HCT116 (cell line): ENCODE results near the gene CAPN9. TPM values are rescaled to one million over a fixed set of nuclear protein-coding genes. Genes with fewer than 3 reads are reported as not detected.

Experiments
- ATAC-seq: fragments of 200-7000 bp; cut with Tn5 transposase; 2 replicates; pipeline ENCODE4 v1.9.1; 2020; ENCODE audit warnings: mild to moderate bottlenecking, moderate library complexity
- BruUV-seq: library from RNA; stranded (reverse); fragments of 400-500 nt; replicated peaks from 2 replicates; lab custom pipeline; 2021; lab: Mats Ljungman, UMichigan
- CTCF ChIA-PET: fragments of 300-600 bp; sonication (Branson Sonifier 250); formaldehyde crosslinking; loops from one replicate; lab custom pipeline; 2021; ENCODE audit warnings: antibody characterized with exemption; lab: Charles Lee
- POLR2A ChIA-PET: fragments of 300-600, 350-600 bp; sonication (Branson Sonifier 250); formaldehyde crosslinking; loops from one replicate; lab custom pipeline; 2021; ENCODE audit warnings: antibody characterized with exemption; lab: Charles Lee
- RAD21 ChIA-PET, 2 experiments: fragments of 300-600 bp; sonication (Branson Sonifier 250); formaldehyde crosslinking; loops; one replicate each; lab custom pipeline; 2023; ENCODE audit warnings: low total read pairs in 2 of 2; ENCODE audit not compliant: uncharacterized antibody in 2 of 2, unreplicated experiment in 2 of 2, low non-redundant PET in 1 of 2; lab: Charles Lee
- DNase-seq: peaks from one replicate; pipeline ENCODE4 v3.0.0-alpha.2; 2010; ENCODE audit warnings: low read depth, low spot score
- H2AFZ ChIP-seq: fragments of 200-600 bp; shearing (Covaris generic), sonication (generic); 2 replicates; pipeline ENCODE4 v1.6.1; 2017; ENCODE audit warnings: low read depth, mixed run types, mixed read lengths, antibody characterized with exemption, low read length; ENCODE audit not compliant: poor library complexity, severe bottlenecking
- H3K27ac ChIP-seq: 2 replicates; pipeline ENCODE4 v1.5.1; 2012; ENCODE audit warnings: low read depth, low read length
- H3K27me3 ChIP-seq: fragments of 200-600 bp; sonication (generic); 2 replicates; pipeline ENCODE4 v1.6.1; 2016; ENCODE audit warnings: mixed run types, low read length, mixed read lengths; ENCODE audit not compliant: insufficient read depth
- H3K36me3 ChIP-seq, 2 experiments: fragments of 200-500 bp in 1 of 2; fragments of 200-600 bp in 1 of 2; sonication (Bioruptor generic) in 1 of 2; sonication (generic) in 1 of 2; 2 replicates each; pipeline versions ENCODE4 v1.5.1 to v1.6.1; 2014 to 2016; ENCODE audit warnings: low read length in 2 of 2, inconsistent platforms in 1 of 2, mixed read lengths in 1 of 2, mixed run types in 1 of 2; ENCODE audit not compliant: insufficient read depth in 2 of 2, control insufficient read depth in 1 of 2
- H3K4me1 ChIP-seq, 2 experiments: fragments of 200-600 bp in 1 of 2; sonication (generic) in 1 of 2; 2 replicates each; pipeline versions ENCODE4 v1.5.1 to v1.6.1; 2012 to 2017; ENCODE audit warnings: low read length in 2 of 2, inconsistent platforms in 1 of 2, mild to moderate bottlenecking in 1 of 2, mixed read lengths in 1 of 2, mixed run types in 1 of 2, moderate library complexity in 1 of 2; ENCODE audit not compliant: insufficient read depth in 2 of 2, control insufficient read depth in 1 of 2
- H3K4me2 ChIP-seq: fragments of 200-600 bp; sonication (generic); 2 replicates; pipeline ENCODE4 v1.6.1; 2017; ENCODE audit warnings: mixed run types, low read length, mixed read lengths
- H3K4me3 ChIP-seq, 2 experiments: fragments of 200-600 bp in 1 of 2; sonication (generic) in 1 of 2; replicated peaks in 1 of 2; 2 replicates each; pipeline ENCODE4 v1.5.1; 2011 to 2016; ENCODE audit warnings: low read length in 2 of 2, control low read depth in 1 of 2, low read depth in 1 of 2, mild to moderate bottlenecking in 1 of 2, mixed read lengths in 1 of 2, mixed run types in 1 of 2
- H3K79me2 ChIP-seq: fragments of 200-600 bp; sonication (generic); 2 replicates; pipeline ENCODE4 v1.6.1; 2017; ENCODE audit warnings: mild to moderate bottlenecking, mixed run types, low read length, moderate library complexity, mixed read lengths; ENCODE audit not compliant: insufficient read depth
- H3K9ac ChIP-seq: fragments of 200-600 bp; sonication (generic); 2 replicates; pipeline ENCODE4 v1.6.1; 2016; ENCODE audit warnings: low read length, mixed read lengths
- H3K9me2 ChIP-seq: fragments of 200-600 bp; sonication (generic), shearing (Covaris generic); 2 replicates; pipeline ENCODE4 v1.6.1; 2017; ENCODE audit warnings: mixed run types, mild to moderate bottlenecking, moderate library complexity; ENCODE audit not compliant: insufficient read depth
- H3K9me3 ChIP-seq, 2 experiments: fragments of 200-500 bp in 1 of 2; fragments of 200-600 bp in 1 of 2; sonication (Bioruptor generic) in 1 of 2; sonication (generic) in 1 of 2; 2 replicates each; pipeline ENCODE4 v1.6.1; 2014 to 2017; ENCODE audit warnings: low read length in 2 of 2, mixed read lengths in 2 of 2, inconsistent platforms in 1 of 2, low read depth in 1 of 2, mild to moderate bottlenecking in 1 of 2, mixed run types in 1 of 2, moderate library complexity in 1 of 2; ENCODE audit not compliant: control insufficient read depth in 1 of 2, insufficient read depth in 1 of 2
- H4K20me1 ChIP-seq: fragments of 200-600 bp; sonication (generic), shearing (Covaris generic); 2 replicates; pipeline ENCODE4 v1.6.1; 2017; ENCODE audit warnings: mixed run types, mild to moderate bottlenecking, moderate library complexity; ENCODE audit not compliant: insufficient read depth
- CEBPB ChIP-seq: IDR thresholded peaks from 2 replicates; pipeline ENCODE4 v1.6.1; 2012; ENCODE audit warnings: low read depth
- EZH2 ChIP-seq: fragments of 200-600 bp; sonication (generic); IDR thresholded peaks from 2 replicates; pipeline ENCODE4 v1.6.1; 2017; ENCODE audit warnings: antibody characterized with exemption, mixed run types
- POLR2A ChIP-seq: IDR thresholded peaks from 2 replicates; pipeline ENCODE4 v1.7.0; 2011; ENCODE audit warnings: borderline replicate concordance; ENCODE audit not compliant: insufficient read depth, insufficient read length; ENCODE audit errors: extremely low read depth
- ZBTB33 ChIP-seq: IDR thresholded peaks from 2 replicates; pipeline ENCODE4 v1.6.1; 2011; ENCODE audit warnings: mild to moderate bottlenecking, low read length, moderate library complexity; ENCODE audit not compliant: insufficient replicate concordance; ENCODE audit errors: extremely low read depth
- ZFX ChIP-seq: fragments of 450-650 bp; IDR thresholded peaks from 2 replicates; pipeline ENCODE4 v1.6.1; 2017
- intact Hi-C: fragments of 100-400 bp; cut with micrococcal nuclease; formaldehyde crosslinking; loops from 2 replicates; pipeline ENCODE4 v1.10.0; 2022
- total RNA-seq: library from RNA; stranded (reverse); gene quantifications from one replicate; pipeline ENCODE4 v1.2.1, GENCODE V29; 2021; ENCODE audit not compliant: unreplicated experiment
- TF ChIP-seq, protein P1 (sequence below), 3 experiments: fragments of 200-600 bp in 1 of 3; sonication (generic) in 1 of 3; IDR thresholded peaks in 2 of 3; conservative IDR thresholded peaks in 1 of 3; 2 replicates each; pipeline ENCODE4 v1.5.1; 2012 to 2017; ENCODE audit warnings: low read depth in 2 of 3, low read length in 2 of 3, antibody characterized with exemption in 1 of 3, borderline replicate concordance in 1 of 3, control low read depth in 1 of 3, mild to moderate bottlenecking in 1 of 3, mixed read lengths in 1 of 3, mixed run types in 1 of 3, moderate library complexity in 1 of 3; ENCODE audit not compliant: insufficient read depth in 1 of 3

CAPN9 gene
- total RNA-seq, 1 experiment from 2014 or later: not detected

- H3K4me1 ChIP-seq: peaks cover 7 to 8% of the 10 kb centered on the region in 2 experiments
- intact Hi-C loops: no loop called here
- H3K9me3 ChIP-seq: no peaks in the 10 kb centered on the region
- no peak for ATAC-seq
- TF ChIP-seq EZH2 (no peak), POLR2A (no peak), ZFX (no peak), ZBTB33 (no peak), CEBPB (no peak)
- TF ChIP-seq, protein P1, sequence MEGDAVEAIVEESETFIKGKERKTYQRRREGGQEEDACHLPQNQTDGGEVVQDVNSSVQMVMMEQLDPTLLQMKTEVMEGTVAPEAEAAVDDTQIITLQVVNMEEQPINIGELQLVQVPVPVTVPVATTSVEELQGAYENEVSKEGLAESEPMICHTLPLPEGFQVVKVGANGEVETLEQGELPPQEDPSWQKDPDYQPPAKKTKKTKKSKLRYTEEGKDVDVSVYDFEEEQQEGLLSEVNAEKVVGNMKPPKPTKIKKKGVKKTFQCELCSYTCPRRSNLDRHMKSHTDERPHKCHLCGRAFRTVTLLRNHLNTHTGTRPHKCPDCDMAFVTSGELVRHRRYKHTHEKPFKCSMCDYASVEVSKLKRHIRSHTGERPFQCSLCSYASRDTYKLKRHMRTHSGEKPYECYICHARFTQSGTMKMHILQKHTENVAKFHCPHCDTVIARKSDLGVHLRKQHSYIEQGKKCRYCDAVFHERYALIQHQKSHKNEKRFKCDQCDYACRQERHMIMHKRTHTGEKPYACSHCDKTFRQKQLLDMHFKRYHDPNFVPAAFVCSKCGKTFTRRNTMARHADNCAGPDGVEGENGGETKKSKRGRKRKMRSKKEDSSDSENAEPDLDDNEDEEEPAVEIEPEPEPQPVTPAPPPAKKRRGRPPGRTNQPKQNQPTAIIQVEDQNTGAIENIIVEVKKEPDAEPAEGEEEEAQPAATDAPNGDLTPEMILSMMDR (IDR thresholded peaks at IDR 0.05 in 2 of 3, conservative IDR thresholded peaks at IDR 0.05 in 1 of 3; ENCODE audit: borderline replicate concordance in 1 of 3, insufficient read depth in 1 of 3, low read depth in 2 of 3, low read length in 2 of 3): no peak
- no peak overlapping the region for H3K4me2 ChIP-seq
- H3K27ac ChIP-seq: no peak overlapping the region
- no peaks in the 10 kb centered on the region for H3K36me3 ChIP-seq
- no peak for DNase-seq
- no peaks in the 10 kb centered on the region for H3K9me2 ChIP-seq
- no peaks in the 10 kb centered on the region for H3K27me3 ChIP-seq
- no peak overlapping the region for H3K9ac ChIP-seq
- H2AFZ ChIP-seq: no peak overlapping the region
- RAD21 ChIA-PET: no interaction called here
- POLR2A ChIA-PET: no interaction called here
- no peak overlapping the region for H3K4me3 ChIP-seq
- CTCF ChIA-PET: no interaction called here
- no peaks in the 10 kb centered on the region for H3K79me2 ChIP-seq
- BruUV-seq: no TSS peak
- H4K20me1 ChIP-seq: no peaks in the 10 kb centered on the region
Observed at GRCh38 chr1:230707732-230708630, 39.2 kb upstream of the CAPN9 start.
